Measurements from ENCODE around the gene ECHS1.

DNA sequence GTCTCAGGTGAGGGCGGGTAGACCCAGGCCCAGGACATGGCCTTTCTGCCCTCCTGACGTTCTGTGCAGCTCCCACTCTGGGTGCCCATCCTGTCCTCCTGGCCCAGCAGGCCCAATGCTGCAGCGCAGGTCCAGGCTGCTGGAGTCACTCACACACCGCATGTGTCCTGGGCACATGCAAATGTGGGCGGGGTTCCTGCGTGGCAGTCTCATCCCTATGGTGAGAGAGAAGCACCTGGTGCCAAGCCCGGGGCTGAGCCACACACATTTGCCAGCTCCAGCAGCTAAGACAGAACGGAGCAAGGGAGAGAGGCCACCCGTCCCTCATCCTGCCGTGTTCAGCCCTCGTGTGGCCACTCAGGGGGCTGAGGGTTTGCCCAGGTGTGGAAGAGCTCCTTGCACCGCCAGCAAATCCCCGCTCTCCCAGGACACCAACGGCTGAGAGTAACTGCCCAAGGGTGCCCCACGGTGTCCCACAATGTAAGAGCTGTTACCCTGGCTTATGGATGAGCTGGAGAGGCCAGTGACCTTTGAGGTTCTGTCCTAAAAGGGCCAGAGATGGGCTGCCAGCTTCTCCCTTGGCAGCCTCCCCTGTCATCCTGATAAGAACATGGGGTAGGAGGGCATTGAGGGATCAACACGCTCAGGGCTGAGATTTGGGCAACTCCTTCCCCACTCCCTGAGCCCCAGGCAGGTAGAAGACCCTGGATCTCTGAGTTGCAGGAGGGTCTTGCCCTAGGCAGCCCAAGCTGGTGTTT, 19.8 kb downstream of the ECHS1 start:
- TF ChIP-seq POLR2A (IDR thresholded peaks at IDR 0.05) (no peak), EP300 (IDR thresholded peaks at IDR 0.05) (no peak)
- TF ChIP-seq, protein P1, sequence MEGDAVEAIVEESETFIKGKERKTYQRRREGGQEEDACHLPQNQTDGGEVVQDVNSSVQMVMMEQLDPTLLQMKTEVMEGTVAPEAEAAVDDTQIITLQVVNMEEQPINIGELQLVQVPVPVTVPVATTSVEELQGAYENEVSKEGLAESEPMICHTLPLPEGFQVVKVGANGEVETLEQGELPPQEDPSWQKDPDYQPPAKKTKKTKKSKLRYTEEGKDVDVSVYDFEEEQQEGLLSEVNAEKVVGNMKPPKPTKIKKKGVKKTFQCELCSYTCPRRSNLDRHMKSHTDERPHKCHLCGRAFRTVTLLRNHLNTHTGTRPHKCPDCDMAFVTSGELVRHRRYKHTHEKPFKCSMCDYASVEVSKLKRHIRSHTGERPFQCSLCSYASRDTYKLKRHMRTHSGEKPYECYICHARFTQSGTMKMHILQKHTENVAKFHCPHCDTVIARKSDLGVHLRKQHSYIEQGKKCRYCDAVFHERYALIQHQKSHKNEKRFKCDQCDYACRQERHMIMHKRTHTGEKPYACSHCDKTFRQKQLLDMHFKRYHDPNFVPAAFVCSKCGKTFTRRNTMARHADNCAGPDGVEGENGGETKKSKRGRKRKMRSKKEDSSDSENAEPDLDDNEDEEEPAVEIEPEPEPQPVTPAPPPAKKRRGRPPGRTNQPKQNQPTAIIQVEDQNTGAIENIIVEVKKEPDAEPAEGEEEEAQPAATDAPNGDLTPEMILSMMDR (IDR thresholded peaks at IDR 0.05): no peak
